K562 (cell line): ENCODE results near the gene CUTA. TPM values are rescaled to one million over a fixed set of nuclear protein-coding genes. Genes with fewer than 3 reads are reported as not detected.

Experiments used
- CBX8 ChIP-seq: fragments of 200-600 bp; sonication (generic); IDR thresholded peaks from 2 replicates; pipeline ENCODE4 v1.6.1; 2012; ENCODE audit warnings: borderline replicate concordance, mixed run types, low read depth, mild to moderate bottlenecking, moderate library complexity, mixed read lengths, low read length, control low read depth, inconsistent platforms; ENCODE audit not compliant: poor library complexity, severe bottlenecking; ENCODE audit errors: extremely low read depth
- CHD7 ChIP-seq: fragments of 200-600 bp; sonication (generic); IDR thresholded peaks from one replicate; pipeline ENCODE4 v1.6.1; 2012; ENCODE audit warnings: mild to moderate bottlenecking, low read depth, low read length, inconsistent platforms
- KDM2B ChIP-seq: fragments of 250-450 bp; sonication (Bioruptor Pico); IDR thresholded peaks from 2 replicates; pipeline ENCODE4 v1.8.0; 2021; ENCODE audit warnings: mild to moderate bottlenecking, moderate library complexity
- MAX ChIP-seq: sonication (generic); formaldehyde crosslinking; IDR thresholded peaks from 2 replicates; pipeline ENCODE4 v1.9.0; 2022; ENCODE audit warnings: mild to moderate bottlenecking, missing genetic modification reagents
- NCOR1 ChIP-seq: fragments of 450-650 bp; IDR thresholded peaks from 2 replicates; pipeline ENCODE4 v1.6.1; 2016; ENCODE audit warnings: mild to moderate bottlenecking, moderate library complexity
- PHTF2 ChIP-seq: fragments of 250-450 bp; sonication (Bioruptor Pico); IDR thresholded peaks from 2 replicates; pipeline ENCODE4 v1.5.0; 2021; ENCODE audit warnings: mild to moderate bottlenecking
- POLR3G ChIP-seq: IDR thresholded peaks from 2 replicates; pipeline ENCODE4 v1.6.1; 2011; ENCODE audit not compliant: insufficient read length, insufficient replicate concordance; ENCODE audit errors: extremely low read depth
- SP1 ChIP-seq: sonication (generic); formaldehyde crosslinking; IDR thresholded peaks from 2 replicates; pipeline ENCODE4 v1.8.1; 2022; ENCODE audit warnings: mild to moderate bottlenecking, missing genetic modification reagents
- STAT5B ChIP-seq: fragments of 250-450 bp; sonication (Bioruptor Pico); IDR thresholded peaks from 2 replicates; pipeline ENCODE4 v1.8.0; 2021; ENCODE audit warnings: mild to moderate bottlenecking, inconsistent platforms
- TEAD4 ChIP-seq, 2 experiments: sonication (generic) in 1 of 2; formaldehyde crosslinking in 1 of 2; IDR thresholded peaks; 2 replicates each; pipeline versions ENCODE4 v1.6.1 to v1.8.0; 2012 to 2022; ENCODE audit warnings: borderline replicate concordance in 1 of 2, inconsistent platforms in 1 of 2, low read length in 1 of 2, mild to moderate bottlenecking in 1 of 2, missing genetic modification reagents in 1 of 2
- ZFP30 ChIP-seq: fragments of 250-450 bp; sonication (Bioruptor Pico); IDR thresholded peaks from 2 replicates; pipeline ENCODE4 v1.8.0; 2022; ENCODE audit warnings: moderate library complexity, mild to moderate bottlenecking, inconsistent platforms, borderline replicate concordance
- ZKSCAN8 ChIP-seq: fragments of 200-800 bp; sonication (Bioruptor generic); IDR thresholded peaks from 2 replicates; pipeline ENCODE4 v1.6.1; 2016; ENCODE audit warnings: missing genetic modification characterization, missing compliant biosample characterization
- ZNF140 ChIP-seq: fragments of 250-450 bp; sonication (Bioruptor Pico); IDR thresholded peaks from 2 replicates; pipeline ENCODE4 v1.8.0; 2021; ENCODE audit warnings: moderate library complexity, mild to moderate bottlenecking, inconsistent platforms
- polyA plus RNA-seq, 8 experiments: library from polyadenylated mRNA; depleted of rRNA in 4 of 8; stranded (reverse) in 5 of 8; unstranded in 3 of 8; fragments of >200 nt; fragmentation: Nextera tagmentation in 2 of 8; fragmentation: Illumina TruSeq in 1 of 8; extraction: Ambion mirVana in 2 of 8; extraction: Trizol in 1 of 8; gene quantifications; 2 replicates each; pipeline versions ENCODE4 v1.2.1 to v1.2.3, GENCODE V29; 2011 to 2014; ENCODE audit warnings: inconsistent platforms in 1 of 8, missing spikeins in 1 of 8
- total RNA-seq, 7 experiments: library from RNA; depleted of rRNA in 6 of 7; stranded (reverse); fragments of >200 nt in 6 of 7; fragmentation: Illumina TruSeq in 2 of 7; extraction: Trizol in 2 of 7; gene quantifications; 2 replicates each; pipeline versions ENCODE4 v1.2.1 to v1.2.3, GENCODE V29; 2011 to 2021; ENCODE audit warnings: low replicate concordance in 1 of 7

Gene CUTA
- total and polyA plus RNA-seq, 9 of the 15 experiments (the other 6 are each of a cell fraction or from before 2014, with no cell fraction given), result 166 to 682 (median 310) TPM

- no peak for TF ChIP-seq CBX8
- peak; percentile 46; the same call in 1 of the 2 replicates for TF ChIP-seq NCOR1
- no peak for TF ChIP-seq PHTF2 (CRISPR knock-in tag)
- TF ChIP-seq POLR3G, result no peak
- no peak for TF ChIP-seq ZFP30 (CRISPR knock-in tag)
- peak; percentile 55; the same call in 1 of the 2 replicates for TF ChIP-seq TEAD4 (IDR thresholded peaks at IDR 0.05; ENCODE audit: low read length)
- TF ChIP-seq TEAD4 (CRISPR knock-in tag; IDR thresholded peaks at IDR 0.05; ENCODE audit: borderline replicate concordance), result no peak
- no peak for TF ChIP-seq ZKSCAN8 (CRISPR knock-in tag)
- TF ChIP-seq CHD7, result no peak
- no peak for TF ChIP-seq ZNF140 (CRISPR knock-in tag)
- TF ChIP-seq KDM2B (CRISPR knock-in tag), result no peak
- TF ChIP-seq MAX (CRISPR knock-in tag), result no peak
- TF ChIP-seq STAT5B (CRISPR knock-in tag), result no peak
- TF ChIP-seq SP1 (CRISPR knock-in tag), result 0 out of 2 replicates have a peak, but pooled peaks have one; percentile 21
These were observed 2.8 kb upstream of the CUTA start (continued) for GRCh38 chr6:33420491-33421343.
